Stomach (tissue), 4 donors: ENCODE data around the gene SURF1.

Experiments
- EP300 ChIP-seq: sonication (generic); formaldehyde crosslinking; IDR thresholded peaks from one replicate; pipeline ENCODE4 v1.6.1; 2017; ENCODE audit warnings: antibody characterized with exemption
- POLR2A ChIP-seq, 4 donors: fragments of 450-650 bp; IDR thresholded peaks; one replicate each; pipeline ENCODE4 v1.6.1; 2016; ENCODE audit warnings: antibody characterized with exemption in 4 of 4, control low read depth in 2 of 4, mild to moderate bottlenecking in 1 of 4, moderate library complexity in 1 of 4
- POLR2AphosphoS5 ChIP-seq, 3 donors: sonication (generic); formaldehyde crosslinking; IDR thresholded peaks; one replicate each; pipeline ENCODE4 v1.6.1; 2016; ENCODE audit warnings: antibody characterized with exemption in 3 of 3
- TF ChIP-seq, protein P1 (sequence below), 7 experiments: fragments of 450-650 bp in 4 of 7; fragments of 200-600 bp in 3 of 7; sonication (generic) in 3 of 7; IDR thresholded peaks; one replicate each; pipeline ENCODE4 v1.5.1; 2016 to 2019; ENCODE audit warnings: antibody characterized with exemption in 7 of 7, control low read depth in 2 of 7, mild to moderate bottlenecking in 1 of 7

DNA sequence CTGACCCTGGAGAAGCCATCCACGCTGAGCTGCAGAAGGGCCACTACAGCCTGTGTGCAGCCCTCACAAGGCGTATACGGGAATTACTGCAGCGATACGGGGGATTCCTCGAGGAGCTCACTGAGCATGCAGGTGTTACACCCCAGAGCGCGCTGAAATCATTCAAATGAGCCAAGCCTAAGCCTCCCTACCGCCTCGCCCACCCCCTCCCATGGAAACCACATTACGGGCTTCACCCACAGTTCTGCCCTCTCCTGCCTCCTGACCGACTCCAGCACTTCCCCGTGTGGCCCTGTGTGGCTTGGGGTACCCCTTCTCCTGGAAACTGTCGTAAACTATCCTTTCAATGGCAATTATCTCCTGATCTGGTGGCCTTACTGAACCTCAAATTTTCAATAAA, 33.6 kb downstream of the SURF1 start:
- TF ChIP-seq, protein P1, sequence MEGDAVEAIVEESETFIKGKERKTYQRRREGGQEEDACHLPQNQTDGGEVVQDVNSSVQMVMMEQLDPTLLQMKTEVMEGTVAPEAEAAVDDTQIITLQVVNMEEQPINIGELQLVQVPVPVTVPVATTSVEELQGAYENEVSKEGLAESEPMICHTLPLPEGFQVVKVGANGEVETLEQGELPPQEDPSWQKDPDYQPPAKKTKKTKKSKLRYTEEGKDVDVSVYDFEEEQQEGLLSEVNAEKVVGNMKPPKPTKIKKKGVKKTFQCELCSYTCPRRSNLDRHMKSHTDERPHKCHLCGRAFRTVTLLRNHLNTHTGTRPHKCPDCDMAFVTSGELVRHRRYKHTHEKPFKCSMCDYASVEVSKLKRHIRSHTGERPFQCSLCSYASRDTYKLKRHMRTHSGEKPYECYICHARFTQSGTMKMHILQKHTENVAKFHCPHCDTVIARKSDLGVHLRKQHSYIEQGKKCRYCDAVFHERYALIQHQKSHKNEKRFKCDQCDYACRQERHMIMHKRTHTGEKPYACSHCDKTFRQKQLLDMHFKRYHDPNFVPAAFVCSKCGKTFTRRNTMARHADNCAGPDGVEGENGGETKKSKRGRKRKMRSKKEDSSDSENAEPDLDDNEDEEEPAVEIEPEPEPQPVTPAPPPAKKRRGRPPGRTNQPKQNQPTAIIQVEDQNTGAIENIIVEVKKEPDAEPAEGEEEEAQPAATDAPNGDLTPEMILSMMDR (IDR thresholded peaks at IDR 0.05) = no peak
- no peak for TF ChIP-seq POLR2AphosphoS5 (IDR thresholded peaks at IDR 0.05)
- TF ChIP-seq POLR2A (IDR thresholded peaks at IDR 0.05) = no peak
- no peak for TF ChIP-seq EP300
